CD8-positive, alpha-beta memory T cell (primary cell): ENCODE measurements around the gene LRRC8A. TPM values are rescaled to one million over a fixed set of nuclear protein-coding genes. Genes with fewer than 3 reads are reported as not detected.

ENCODE experiments used
- CTCF ChIA-PET: fragments of 350-600 bp; sonication (Branson Sonifier 250); formaldehyde crosslinking; loops from one replicate; lab custom pipeline; 2021; ENCODE audit warnings: antibody characterized with exemption; lab: Charles Lee
- POLR2A ChIA-PET: fragments of 350-600 bp; sonication (Branson Sonifier 250); formaldehyde crosslinking; loops from one replicate; lab custom pipeline; 2021; ENCODE audit warnings: antibody characterized with exemption; lab: Charles Lee
- DNase-seq, 5 donors: peaks; one replicate each; pipeline versions ENCODE4 v3.0.0 to v3.0.0-alpha.2; 2020 to 2022; ENCODE audit warnings: mixed read lengths in 1 of 5
- H3K27ac ChIP-seq: one replicate; pipeline ENCODE4 v1.7.0; 2013; ENCODE audit warnings: low read depth, mild to moderate bottlenecking, low read length, moderate library complexity
- H3K27me3 ChIP-seq: 2 replicates; pipeline ENCODE4 v1.7.0; 2013; ENCODE audit warnings: low read length, mild to moderate bottlenecking; ENCODE audit not compliant: insufficient read depth, poor library complexity, severe bottlenecking
- H3K36me3 ChIP-seq: 2 replicates; pipeline ENCODE4 v1.7.0; 2013; ENCODE audit warnings: mild to moderate bottlenecking, low read length, moderate library complexity; ENCODE audit not compliant: insufficient read depth
- H3K4me1 ChIP-seq: 2 replicates; pipeline ENCODE4 v1.7.0; 2013; ENCODE audit warnings: mild to moderate bottlenecking, low read length, moderate library complexity; ENCODE audit not compliant: insufficient read depth
- H3K4me3 ChIP-seq: 2 replicates; pipeline ENCODE4 v1.7.0; 2013; ENCODE audit warnings: mild to moderate bottlenecking, low read length
- H3K9me3 ChIP-seq: 2 replicates; pipeline ENCODE4 v1.7.0; 2013; ENCODE audit warnings: mild to moderate bottlenecking, low read length
- H3K27ac Mint-ChIP-seq, 8 donors: one replicate each; pipeline ENCODE4 v1.8.0; 2020 to 2021; ENCODE audit warnings: mixed read lengths in 8 of 8, mild to moderate bottlenecking in 6 of 8, inconsistent platforms in 3 of 8, moderate library complexity in 3 of 8
- H3K27me3 Mint-ChIP-seq, 2 donors: one replicate each; pipeline ENCODE4 v1.8.0; 2020 to 2021; ENCODE audit warnings: mixed read lengths in 2 of 2, mild to moderate bottlenecking in 1 of 2, moderate library complexity in 1 of 2
- H3K36me3 Mint-ChIP-seq, 3 donors: one replicate each; pipeline ENCODE4 v1.8.0; 2020 to 2021; ENCODE audit warnings: mixed read lengths in 3 of 3, inconsistent platforms in 1 of 3, mild to moderate bottlenecking in 1 of 3
- H3K4me1 Mint-ChIP-seq, 3 donors: one replicate each; pipeline ENCODE4 v1.8.0; 2020 to 2021; ENCODE audit warnings: mixed read lengths in 3 of 3, inconsistent platforms in 1 of 3, mild to moderate bottlenecking in 1 of 3
- H3K4me3 Mint-ChIP-seq, 7 donors: one replicate each; pipeline ENCODE4 v1.8.0; 2020 to 2021; ENCODE audit warnings: mixed read lengths in 7 of 7, mild to moderate bottlenecking in 6 of 7, moderate library complexity in 4 of 7, inconsistent platforms in 2 of 7
- H3K9me3 Mint-ChIP-seq, 5 donors: one replicate each; pipeline ENCODE4 v1.8.0; 2020 to 2022; ENCODE audit warnings: mixed read lengths in 5 of 5, mild to moderate bottlenecking in 3 of 5, moderate library complexity in 2 of 5, inconsistent platforms in 1 of 5
- polyA plus RNA-seq: library from polyadenylated mRNA; unstranded; fragments of 300-500 nt; fragmentation: Illumina TruSeq; gene quantifications from one replicate; pipeline ENCODE4 v1.2.3, GENCODE V29; 2021
- total RNA-seq, 2 experiments: library from RNA; stranded (reverse); gene quantifications; one replicate each; pipeline ENCODE4 v1.2.3, GENCODE V29; 2021

Gene LRRC8A
- total RNA-seq = 10 to 100 TPM; 27.3 to 27.6 TPM
- 42.7 TPM for polyA plus RNA-seq

- Mint-ChIP-seq H3K27me3 (no peaks in the 10 kb centered on the region), H3K36me3 (peaks cover 0 to 39% (median 9%) of the 10 kb centered on the region in 3 donors), H3K4me3 (peak within 1 kb of the TSS; percentile 93 to 99 (median 98)), H3K4me1 (peaks cover 41 to 68% (median 51%) of the 10 kb centered on the region in 3 donors), H3K27ac (peak within 1 kb of the TSS; percentile 80 to 98 (median 96)), H3K9me3 (no peaks in the 10 kb centered on the region)
- DNase-seq = peak; percentile 96 to 98 (median 97)
- ChIA-PET POLR2A (interaction anchor here (0.5 to 1.4 kb wide), 5 partner anchors 14 to 224 kb away, joined by 3 to 4 read pairs (median 3); partner anchors contain the start of genes ENDOG and ZDHHC12), CTCF (interaction anchor here (0.7 to 4.5 kb wide), 7 partner anchors 11 to 63 kb away, joined by 3 to 28 read pairs (median 4); partner anchors contain the start of gene ENDOG)
- no peaks in the 10 kb centered on the region for H3K9me3 ChIP-seq
- no peaks in the 10 kb centered on the region for H3K27me3 ChIP-seq
- H3K4me1 ChIP-seq = peaks cover 39% of the 10 kb centered on the region
- H3K27ac ChIP-seq = peak within 1 kb of the TSS; percentile 94
- peaks cover 4% of the 10 kb centered on the region for H3K36me3 ChIP-seq
- peak within 1 kb of the TSS; percentile 98 for H3K4me3 ChIP-seq
Measured at GRCh38 chr9:128881884-128882676, at the start of gene LRRC8A, which contains the start of gene KYAT1. LRRC8A (plus strand) TSS chr9:128882133; CDS start chr9:128907165, 25,032 bp downstream. KYAT1 (minus strand) TSS chr9:128881950; CDS start chr9:128845405, 36,545 bp downstream.

- Mint-ChIP-seq H3K4me3 (no peak overlapping the region), H3K36me3 (peaks cover 0 to 32% (median 0%) of the 10 kb centered on the region in 3 donors), H3K9me3 (no peaks in the 10 kb centered on the region), H3K27me3 (peaks cover 0 to 3% of the 10 kb centered on the region in 2 donors), H3K27ac (no peak overlapping the region), H3K4me1 (peaks cover 11 to 15% (median 13%) of the 10 kb centered on the region in 3 donors)
- ChIA-PET CTCF (no interaction called here), POLR2A (no interaction called here)
- Histone ChIP-seq H3K9me3 (no peaks in the 10 kb centered on the region), H3K4me3 (no peak overlapping the region), H3K27me3 (no peaks in the 10 kb centered on the region), H3K4me1 (peaks cover 12% of the 10 kb centered on the region), H3K36me3 (no peaks in the 10 kb centered on the region), H3K27ac (no peak overlapping the region)
- no peak for DNase-seq
Measured at GRCh38 chr9:128833696-128834095, 48.2 kb upstream of the LRRC8A start.

GRCh38 chr9:128835246-128836210 lies 46.4 kb upstream of the LRRC8A start:
- Mint-ChIP-seq H3K27me3 (no peaks in the 10 kb centered on the region), H3K4me1 (no peaks in the 10 kb centered on the region), H3K9me3 (no peaks in the 10 kb centered on the region), H3K4me3 (peak overlapping the region in 1 of 7 donors; percentile 44), H3K27ac (no peak overlapping the region), H3K36me3 (peaks cover 0 to 31% (median 0%) of the 10 kb centered on the region in 3 donors)
- H3K27ac ChIP-seq = no peak overlapping the region
- POLR2A ChIA-PET = no interaction called here
- no peak overlapping the region for H3K4me3 ChIP-seq
- H3K27me3 ChIP-seq = no peaks in the 10 kb centered on the region
- no peaks in the 10 kb centered on the region for H3K4me1 ChIP-seq
- CTCF ChIA-PET = interaction anchor here (0.6 kb wide), 1 partner anchor 25 kb away, joined by 4 read pairs; no protein-coding TSS in a partner anchor
- H3K36me3 ChIP-seq = no peaks in the 10 kb centered on the region
- DNase-seq = no peak
- H3K9me3 ChIP-seq = no peaks in the 10 kb centered on the region

GRCh38 chr9:128836509-128837145 lies 45.3 kb upstream of the LRRC8A start:
- Histone ChIP-seq H3K36me3 (no peaks in the 10 kb centered on the region), H3K27ac (no peak overlapping the region), H3K9me3 (no peaks in the 10 kb centered on the region), H3K4me1 (no peaks in the 10 kb centered on the region), H3K4me3 (no peak overlapping the region), H3K27me3 (no peaks in the 10 kb centered on the region)
- ChIA-PET CTCF (interaction anchor here (0.6 to 2.4 kb wide), 2 partner anchors 18 to 26 kb away, joined by 4 to 10 read pairs; partner anchors contain the start of gene ENDOG), POLR2A (no interaction called here)
- DNase-seq = no peak
- H3K4me1 Mint-ChIP-seq = no peaks in the 10 kb centered on the region
- peak overlapping the region in 1 of 8 donors; percentile 72 for H3K27ac Mint-ChIP-seq
- no peaks in the 10 kb centered on the region for H3K9me3 Mint-ChIP-seq
- no peaks in the 10 kb centered on the region for H3K27me3 Mint-ChIP-seq
- H3K36me3 Mint-ChIP-seq = peaks cover 0 to 35% (median 2%) of the 10 kb centered on the region in 3 donors
- no peak overlapping the region for H3K4me3 Mint-ChIP-seq

GRCh38 chr9:128838338-128838737 lies 43.6 kb upstream of the LRRC8A start:
- no peaks in the 10 kb centered on the region for H3K4me1 Mint-ChIP-seq
- Histone ChIP-seq H3K4me3 (no peak overlapping the region), H3K27me3 (no peaks in the 10 kb centered on the region), H3K4me1 (no peaks in the 10 kb centered on the region), H3K36me3 (no peaks in the 10 kb centered on the region), H3K27ac (no peak overlapping the region), H3K9me3 (no peaks in the 10 kb centered on the region)
- CTCF ChIA-PET = interaction anchor here (2.4 kb wide), 1 partner anchor 20 kb away, joined by 10 read pairs; the partner anchor contains the start of gene ENDOG
- POLR2A ChIA-PET = no interaction called here
- H3K27ac Mint-ChIP-seq = peak overlapping the region in 1 of 8 donors; percentile 20
- peaks cover 0 to 41% (median 3%) of the 10 kb centered on the region in 3 donors for H3K36me3 Mint-ChIP-seq
- H3K4me3 Mint-ChIP-seq = no peak overlapping the region
- no peaks in the 10 kb centered on the region for H3K9me3 Mint-ChIP-seq
- no peaks in the 10 kb centered on the region for H3K27me3 Mint-ChIP-seq
- no peak for DNase-seq

- H3K36me3 ChIP-seq = no peaks in the 10 kb centered on the region
- Mint-ChIP-seq H3K27ac (no peak overlapping the region), H3K36me3 (peaks cover 0 to 37% (median 3%) of the 10 kb centered on the region in 3 donors), H3K4me3 (no peak overlapping the region), H3K9me3 (no peaks in the 10 kb centered on the region), H3K4me1 (no peaks in the 10 kb centered on the region), H3K27me3 (no peaks in the 10 kb centered on the region)
- no peaks in the 10 kb centered on the region for H3K9me3 ChIP-seq
- H3K27me3 ChIP-seq = no peaks in the 10 kb centered on the region
- no peak for DNase-seq
- H3K4me3 ChIP-seq = no peak overlapping the region
- no peaks in the 10 kb centered on the region for H3K4me1 ChIP-seq
- ChIA-PET CTCF (interaction anchor here (1.1 kb wide), 1 partner anchor 88 kb away, joined by 3 read pairs; no protein-coding TSS in a partner anchor), POLR2A (interaction anchor here (0.8 kb wide), 1 partner anchor 11 kb away, joined by 3 read pairs; the partner anchor contains the start of gene SPOUT1)
- H3K27ac ChIP-seq = no peak overlapping the region
Measured at GRCh38 chr9:128840524-128840923, 41.4 kb upstream of the LRRC8A start.
